Caco-2 (cell line): ENCODE data around the gene CLCN1. TPM values are rescaled to one million over a fixed set of nuclear protein-coding genes. Genes with fewer than 3 reads are reported as not detected.
"Not testable (repeated sequence)": the region's sequence is repeated elsewhere in the genome, so short reads cannot be mapped to it uniquely, and the experiment has no call there.

Source experiments
- BruUV-seq: library from RNA; stranded (reverse); fragments of 400-500 nt; replicated peaks from 2 replicates; lab custom pipeline; 2021; lab: Mats Ljungman, UMichigan
- CTCF ChIA-PET: fragments of 300-600 bp; sonication (Branson Sonifier 250); formaldehyde crosslinking; loops from one replicate; lab custom pipeline; 2022; ENCODE audit warnings: antibody characterized with exemption; lab: Charles Lee
- POLR2A ChIA-PET: fragments of 300-600 bp; sonication (Branson Sonifier 250); formaldehyde crosslinking; loops from one replicate; lab custom pipeline; 2022; ENCODE audit warnings: antibody characterized with exemption; lab: Charles Lee
- DNase-seq, 2 experiments: peaks; one replicate each; pipeline versions ENCODE4 v3.0.0 to v3.0.0-alpha.2; 2020 to 2022
- H3K27me3 ChIP-seq: replicated peaks from 2 replicates; pipeline ENCODE4 v1.6.0; 2011; ENCODE audit warnings: low read length; ENCODE audit not compliant: control insufficient read depth, insufficient read depth
- H3K36me3 ChIP-seq: 2 replicates; pipeline ENCODE4 v1.5.1; 2011; ENCODE audit warnings: low read length; ENCODE audit not compliant: control insufficient read depth, insufficient read depth
- H3K4me1 ChIP-seq: fragments of 250-450 bp; sonication (Bioruptor Pico); 2 replicates; pipeline ENCODE4 v1.5.1; 2020; ENCODE audit warnings: mild to moderate bottlenecking
- H3K4me3 ChIP-seq: 2 replicates; pipeline ENCODE4 v1.5.1; 2011; ENCODE audit warnings: low read depth, mild to moderate bottlenecking, control low read depth, low read length
- H3K9me3 ChIP-seq: fragments of 250-450 bp; sonication (Bioruptor Pico); 2 replicates; pipeline ENCODE4 v1.5.1; 2020; ENCODE audit warnings: mild to moderate bottlenecking, moderate library complexity
- H3K27ac Mint-ChIP-seq: one replicate; pipeline ENCODE4 v1.8.0; 2022; ENCODE audit warnings: mixed read lengths; ENCODE audit not compliant: unreplicated experiment
- H3K27me3 Mint-ChIP-seq: one replicate; pipeline ENCODE4 v1.8.0; 2022; ENCODE audit warnings: mixed read lengths; ENCODE audit not compliant: insufficient read depth, unreplicated experiment
- H3K36me3 Mint-ChIP-seq: one replicate; pipeline ENCODE4 v1.8.0; 2022; ENCODE audit warnings: mild to moderate bottlenecking, mixed read lengths; ENCODE audit not compliant: insufficient read depth, unreplicated experiment
- H3K4me1 Mint-ChIP-seq: one replicate; pipeline ENCODE4 v1.8.0; 2022; ENCODE audit warnings: low read depth, mixed read lengths; ENCODE audit not compliant: unreplicated experiment
- H3K4me3 Mint-ChIP-seq: one replicate; pipeline ENCODE4 v1.8.0; 2022; ENCODE audit warnings: mild to moderate bottlenecking, moderate library complexity, mixed read lengths; ENCODE audit not compliant: unreplicated experiment
- H3K9me3 Mint-ChIP-seq: one replicate; pipeline ENCODE4 v1.8.0; 2022; ENCODE audit warnings: mixed read lengths; ENCODE audit not compliant: unreplicated experiment
- CTCF ChIP-seq, 2 experiments: fragments of 200-600 bp in 1 of 2; IDR thresholded peaks; 1 replicate in 1 of 2; 2 replicates in 1 of 2; pipeline versions ENCODE4 v1.5.1 to v1.8.0; 2011 to 2022; ENCODE audit warnings: antibody characterized with exemption in 1 of 2, control low read depth in 1 of 2, inconsistent platforms in 1 of 2, low read depth in 1 of 2, low read length in 1 of 2, mild to moderate bottlenecking in 1 of 2, moderate library complexity in 1 of 2; ENCODE audit not compliant: insufficient read depth in 1 of 2, severe bottlenecking in 1 of 2, unreplicated experiment in 1 of 2
- intact Hi-C: fragments of 100-400 bp; cut with micrococcal nuclease; formaldehyde crosslinking; loops from one replicate; pipeline ENCODE4 v1.10.0; 2022; ENCODE audit not compliant: unreplicated experiment
- total RNA-seq: library from RNA; stranded (reverse); gene quantifications from 2 replicates; pipeline ENCODE4 v1.2.3, GENCODE V29; 2022

The CLCN1 gene
- total RNA-seq, 1 experiment from 2014 or later: 1.9 TPM

GRCh38 chr7:143287935-143288826 lies 27.7 kb upstream of the CLCN1 start, which contains the start of gene CASP2:
Gene CASP2 (plus strand): TSS chr7:143288351. CDS start chr7:143288456, 105 bp downstream.
- no TSS peak for BruUV-seq
- peak; percentile 99 for DNase-seq
- ChIA-PET POLR2A (interaction anchor here (0.6 to 1.2 kb wide), 9 partner anchors 8 to 82 kb away, joined by 3 to 23 read pairs (median 4); partner anchors contain the start of gene GSTK1), CTCF (interaction anchor here (0.6 to 2.1 kb wide), 17 partner anchors 11 to 773 kb away, joined by 3 to 20 read pairs (median 6); partner anchors contain the start of gene GSTK1)
- Mint-ChIP-seq H3K36me3 (peaks cover 49% of the 10 kb centered on the region), H3K27me3 (no peaks in the 10 kb centered on the region), H3K4me3 (peak within 1 kb of the TSS; percentile 81), H3K9me3 (no peaks in the 10 kb centered on the region), H3K4me1 (peaks cover 47% of the 10 kb centered on the region), H3K27ac (peak within 1 kb of the TSS; percentile 89)
- peak within 1 kb of the TSS; percentile 73 for H3K4me3 ChIP-seq
- H3K27me3 ChIP-seq: no peaks in the 10 kb centered on the region
- peaks cover 2% of the 10 kb centered on the region for H3K36me3 ChIP-seq
- intact Hi-C loops: loop anchor here (1.0 kb wide), 2 partner anchors 25 to 48 kb away; partner anchors contain the start of gene GSTK1
- no peaks in the 10 kb centered on the region for H3K9me3 ChIP-seq
- peak; percentile 53 to 55 for TF ChIP-seq CTCF (IDR thresholded peaks at IDR 0.05; ENCODE audit: insufficient read depth in 1 of 2, low read depth in 1 of 2, low read length in 1 of 2, severe bottlenecking in 1 of 2, unreplicated experiment in 1 of 2)
- H3K4me1 ChIP-seq: peaks cover 37% of the 10 kb centered on the region

GRCh38 chr7:143288836-143289235 lies 27.1 kb upstream of the CLCN1 start:
- H3K4me1 Mint-ChIP-seq: peaks cover 40% of the 10 kb centered on the region
- TF ChIP-seq CTCF (IDR thresholded peaks at IDR 0.05; ENCODE audit: insufficient read depth in 1 of 2, low read depth in 1 of 2, low read length in 1 of 2, severe bottlenecking in 1 of 2, unreplicated experiment in 1 of 2): no peak
- POLR2A ChIA-PET: interaction anchor here (1.0 to 1.2 kb wide), 4 partner anchors 11 to 81 kb away, joined by 3 to 23 read pairs (median 5); partner anchors contain the start of gene GSTK1
- H3K4me3 Mint-ChIP-seq: peak overlapping the region; percentile 81
- H3K4me3 ChIP-seq: peak overlapping the region; percentile 73
- no peaks in the 10 kb centered on the region for H3K27me3 Mint-ChIP-seq
- CTCF ChIA-PET: interaction anchor here (0.6 to 2.1 kb wide), 6 partner anchors 11 to 93 kb away, joined by 3 to 20 read pairs (median 6); partner anchors contain the start of gene GSTK1
- H3K36me3 ChIP-seq: peaks cover 2% of the 10 kb centered on the region
- no peaks in the 10 kb centered on the region for H3K9me3 Mint-ChIP-seq
- H3K27me3 ChIP-seq: no peaks in the 10 kb centered on the region
- BruUV-seq: TSS peak; percentile 40
- peaks cover 32% of the 10 kb centered on the region for H3K4me1 ChIP-seq
- peaks cover 56% of the 10 kb centered on the region for H3K36me3 Mint-ChIP-seq
- no peaks in the 10 kb centered on the region for H3K9me3 ChIP-seq
- H3K27ac Mint-ChIP-seq: peak overlapping the region; percentile 89
- intact Hi-C loops: loop anchor here (1.0 kb wide), 2 partner anchors 26 to 49 kb away; partner anchors contain the start of gene GSTK1
- DNase-seq: no peak

GRCh38 chr7:143289421-143289820 lies 26.5 kb upstream of the CLCN1 start:
- H3K4me3 Mint-ChIP-seq: peak overlapping the region; percentile 81
- peaks cover 62% of the 10 kb centered on the region for H3K36me3 Mint-ChIP-seq
- POLR2A ChIA-PET: interaction anchor here (0.6 kb wide), 1 partner anchor 8 kb away, joined by 3 read pairs; no protein-coding TSS in a partner anchor
- no peaks in the 10 kb centered on the region for H3K27me3 Mint-ChIP-seq
- no peaks in the 10 kb centered on the region for H3K27me3 ChIP-seq
- H3K9me3 Mint-ChIP-seq: no peaks in the 10 kb centered on the region
- CTCF ChIA-PET: no interaction called here
- TF ChIP-seq CTCF (IDR thresholded peaks at IDR 0.05; ENCODE audit: insufficient read depth in 1 of 2, low read depth in 1 of 2, low read length in 1 of 2, severe bottlenecking in 1 of 2, unreplicated experiment in 1 of 2): no peak
- peak overlapping the region; percentile 89 for H3K27ac Mint-ChIP-seq
- H3K4me3 ChIP-seq: peak overlapping the region; percentile 73
- no TSS peak for BruUV-seq
- no peaks in the 10 kb centered on the region for H3K9me3 ChIP-seq
- intact Hi-C loops: no loop called here
- H3K36me3 ChIP-seq: peaks cover 3% of the 10 kb centered on the region
- peaks cover 26% of the 10 kb centered on the region for H3K4me1 ChIP-seq
- H3K4me1 Mint-ChIP-seq: peaks cover 34% of the 10 kb centered on the region
- no peak for DNase-seq

- DNase-seq, H3K4me3 ChIP-seq, H3K9me3 Mint-ChIP-seq, H3K9me3 ChIP-seq, intact Hi-C loops, H3K27me3 Mint-ChIP-seq, H3K36me3 ChIP-seq, H3K27me3 ChIP-seq, BruUV-seq: not testable (repeated sequence)
- H3K27ac Mint-ChIP-seq: peak overlapping the region; percentile 89
- peaks cover 24% of the 10 kb centered on the region for H3K4me1 ChIP-seq
- H3K4me1 Mint-ChIP-seq: peaks cover 30% of the 10 kb centered on the region
- CTCF ChIA-PET: interaction anchor here (0.6 kb wide), 1 partner anchor 79 kb away, joined by 3 read pairs; no protein-coding TSS in a partner anchor
- POLR2A ChIA-PET: interaction anchor here (0.6 to 0.7 kb wide), 3 partner anchors 8 to 26 kb away, joined by 3 to 12 read pairs (median 9); no protein-coding TSS in a partner anchor
- H3K36me3 Mint-ChIP-seq: peaks cover 66% of the 10 kb centered on the region
- H3K4me3 Mint-ChIP-seq: peak overlapping the region; percentile 81
These were observed 26.0 kb upstream of the CLCN1 start for GRCh38 chr7:143289888-143290287.
